ENCODE measurements around the gene RTN4R. TPM values are rescaled to one million over a fixed set of nuclear protein-coding genes. Genes with fewer than 3 reads are reported as not detected.
"Not testable (repeated sequence)": the region's sequence is repeated elsewhere in the genome, so short reads cannot be mapped to it uniquely, and the experiment has no call there.

Gene RTN4R
- total RNA-seq, 1 experiment from 2014 or later, result 25.0 TPM

- DNase-seq (ENCODE audit: low spot score) (peak; percentile 41), ATAC-seq (peak; percentile 85)
- POLR2A ChIA-PET; H3K4me3 Mint-ChIP-seq; H3K36me3 Mint-ChIP-seq; H3K27me3 Mint-ChIP-seq (ENCODE audit: low read depth); H3K27ac Mint-ChIP-seq; H3K9me3 Mint-ChIP-seq: not testable (repeated sequence)
- peaks cover 13% of the 10 kb centered on the region for H3K4me1 Mint-ChIP-seq
- TF ChIP-seq ZNF423 (CRISPR knock-in tag; IDR thresholded peaks at IDR 0.05), result 0 out of 2 replicates have a peak, but pooled peaks have one; percentile 28
- CTCF ChIA-PET, result interaction anchor here (0.7 to 1.2 kb wide), 3 partner anchors 19 to 110 kb away, joined by 3 read pairs; no protein-coding TSS in a partner anchor
These were observed 45.4 kb upstream of the RTN4R start for GRCh38 chr22:20313306-20314077.

GRCh38 chr22:20312396-20313191, 44.5 kb upstream of the RTN4R start:
- H3K27ac Mint-ChIP-seq, result no peak overlapping the region
- H3K4me1 Mint-ChIP-seq, result peaks cover 6% of the 10 kb centered on the region
- no peak overlapping the region for H3K4me3 Mint-ChIP-seq
- TF ChIP-seq HMGXB4 (CRISPR knock-in tag; IDR thresholded peaks at IDR 0.05) (no peak), ZNF232 (CRISPR knock-in tag; IDR thresholded peaks at IDR 0.05) (no peak), ZNF423 (CRISPR knock-in tag; IDR thresholded peaks at IDR 0.05) (no peak), ARID4B (CRISPR knock-in tag; IDR thresholded peaks at IDR 0.05; ENCODE audit: borderline replicate concordance) (no peak), CREM (CRISPR knock-in tag; IDR thresholded peaks at IDR 0.05) (no peak), USF2 (CRISPR knock-in tag; IDR thresholded peaks at IDR 0.05) (no peak)
- DNase-seq (ENCODE audit: low spot score) (peak; percentile 4), ATAC-seq (no peak)
- no peaks in the 10 kb centered on the region for H3K36me3 Mint-ChIP-seq
- CTCF ChIA-PET, result interaction anchor here (0.5 to 1.2 kb wide), 5 partner anchors 20 to 258 kb away, joined by 3 read pairs; no protein-coding TSS in a partner anchor
- H3K27me3 Mint-ChIP-seq (ENCODE audit: low read depth), result no peaks in the 10 kb centered on the region
- POLR2A ChIA-PET, result no interaction called here
- H3K9me3 Mint-ChIP-seq, result no peaks in the 10 kb centered on the region

GRCh38 chr22:20311249-20312062, 43.3 kb upstream of the RTN4R start:
- H3K36me3 Mint-ChIP-seq; H3K27me3 Mint-ChIP-seq (ENCODE audit: low read depth); POLR2A ChIA-PET; H3K4me3 Mint-ChIP-seq; H3K4me1 Mint-ChIP-seq; ATAC-seq; H3K27ac Mint-ChIP-seq; H3K9me3 Mint-ChIP-seq: not testable (repeated sequence)
- DNase-seq (ENCODE audit: low spot score), result peak; percentile 6
- CTCF ChIA-PET, result interaction anchor here (0.5 to 0.9 kb wide), 2 partner anchors 154 to 259 kb away, joined by 3 read pairs; no protein-coding TSS in a partner anchor

GRCh38 chr22:20310773-20311172, 42.7 kb upstream of the RTN4R start:
- CTCF ChIA-PET; H3K27ac Mint-ChIP-seq; POLR2A ChIA-PET; H3K36me3 Mint-ChIP-seq; H3K27me3 Mint-ChIP-seq (ENCODE audit: low read depth); H3K4me1 Mint-ChIP-seq; ATAC-seq; H3K9me3 Mint-ChIP-seq; H3K4me3 Mint-ChIP-seq: not testable (repeated sequence)
- DNase-seq (ENCODE audit: low spot score), result peak; percentile 3

GRCh38 chr22:20310180-20310579, 42.1 kb upstream of the RTN4R start:
- H3K4me3 Mint-ChIP-seq; ATAC-seq; CTCF ChIA-PET; H3K9me3 Mint-ChIP-seq; POLR2A ChIA-PET; H3K4me1 Mint-ChIP-seq; H3K27me3 Mint-ChIP-seq (ENCODE audit: low read depth); H3K36me3 Mint-ChIP-seq; H3K27ac Mint-ChIP-seq: not testable (repeated sequence)
- DNase-seq (ENCODE audit: low spot score), result peak; percentile 2

- CTCF ChIA-PET, result not testable (repeated sequence)
- POLR2A ChIA-PET, result interaction anchor here (0.6 kb wide), 1 partner anchor 17 kb away, joined by 4 read pairs; no protein-coding TSS in a partner anchor
These were observed 40.9 kb upstream of the RTN4R start for GRCh38 chr22:20308806-20309650.

More at GRCh38 chr22:20308806-20309650, 40.9 kb upstream of the RTN4R start:
- H3K9me3 Mint-ChIP-seq; H3K4me3 Mint-ChIP-seq; ATAC-seq; H3K27me3 Mint-ChIP-seq (ENCODE audit: low read depth); H3K27ac Mint-ChIP-seq; H3K4me1 Mint-ChIP-seq; H3K36me3 Mint-ChIP-seq: not testable (repeated sequence)
- DNase-seq (ENCODE audit: low spot score), result peak; percentile 8

All from WTC11 (cell line).